Measurements from ENCODE around the gene BRWD1. TPM values are rescaled to one million over a fixed set of nuclear protein-coding genes. Genes with fewer than 3 reads are reported as not detected.
A peak's percentile ranks its signal among the peaks of the same experiment; 100 is the strongest.
"Not testable (repeated sequence)": the region's sequence is repeated elsewhere in the genome, so short reads cannot be mapped to it uniquely, and the experiment has no call there.

BRWD1 gene
- total RNA-seq, 4 donors from 2014 or later, result 64.8 to 99.9 (median 86.9) TPM

- H3K36me3 ChIP-seq, result no peaks in the 10 kb centered on the region
- H3K27me3 ChIP-seq, result no peaks in the 10 kb centered on the region
- DNase-seq, result no peak
- H3K27ac ChIP-seq, result no peak overlapping the region
- TF ChIP-seq POLR2A (IDR thresholded peaks at IDR 0.05), result no peak
- TF ChIP-seq CTCF (IDR thresholded peaks at IDR 0.05), result no peak
- H3K4me3 ChIP-seq, result no peak overlapping the region
- H3K4me1 ChIP-seq, result peaks cover 0 to 13% (median 0%) of the 10 kb centered on the region in 4 donors
- H3K9me3 ChIP-seq, result no peaks in the 10 kb centered on the region
These were observed 176.7 kb downstream of the BRWD1 start for GRCh38 chr21:39136711-39137110.

- not testable (repeated sequence) for H3K36me3 ChIP-seq, H3K27ac ChIP-seq, H3K27me3 ChIP-seq, H3K9me3 ChIP-seq, H3K4me3 ChIP-seq
- peaks cover 0 to 13% (median 0%) of the 10 kb centered on the region in 4 donors for H3K4me1 ChIP-seq
- TF ChIP-seq CTCF (IDR thresholded peaks at IDR 0.05), result peak in 3 of 6 experiments; percentile 42 to 47 (median 44)
- peak in 2 of 3 donors; percentile 15 to 57 for DNase-seq
These were observed 177.3 kb downstream of the BRWD1 start for GRCh38 chr21:39136138-39136537.

GRCh38 chr21:39134288-39134810 lies 179.1 kb downstream of the BRWD1 start:
- Histone ChIP-seq H3K4me3 (no peak overlapping the region), H3K27ac (no peak overlapping the region), H3K36me3 (no peaks in the 10 kb centered on the region), H3K4me1 (peaks cover 0 to 13% (median 0%) of the 10 kb centered on the region in 4 donors), H3K9me3 (no peaks in the 10 kb centered on the region), H3K27me3 (no peaks in the 10 kb centered on the region)
- TF ChIP-seq CTCF (IDR thresholded peaks at IDR 0.05) (no peak), POLR2A (IDR thresholded peaks at IDR 0.05) (no peak)
- DNase-seq, result no peak

Small RNA genes within 50 kb of the gene (small RNA-seq; reads per million reads assigned to genes)
- gene RF00019, result 0 reads per million in 2 donors

Other genes with a start within 250 kb of the BRWD1 start
- 10 to 100 TPM in 3 of 4 donors, 1 to 10 TPM in 1; 8.3 to 17.0 (median 13.4) TPM for gene PSMG1, start 130.2 kb downstream of the BRWD1 start, total RNA-seq
- 10 to 100 TPM; 74.2 to 97.7 (median 90.2) TPM for gene HMGN1, start 35.5 kb upstream of the BRWD1 start, total RNA-seq
- 1 to 10 TPM in 1 of 4 donors, under 1 TPM in 1, not detected in 2; 0.88 to 2.0 TPM for gene LCA5L, start 132.1 kb upstream of the BRWD1 start, total RNA-seq
- 1 to 10 TPM in 1 of 4 donors, not detected in 3; 2.6 TPM for gene SH3BGR, start 138.3 kb upstream of the BRWD1 start, total RNA-seq